ENCODE measurements around the gene PLA2G15. TPM values are rescaled to one million over a fixed set of nuclear protein-coding genes. Genes with fewer than 3 reads are reported as not detected.

PLA2G15 gene
- total and polyA plus RNA-seq, 2 of the 13 experiments (the other 11 are each of a cell fraction or from before 2014, with no cell fraction given), result 14.4 to 23.7 TPM

GRCh38 chr16:68257906-68258800 is 13.0 kb downstream of the PLA2G15 start (continued):
- TF ChIP-seq KIAA2018 (CRISPR knock-in tag; IDR thresholded peaks at IDR 0.05; ENCODE audit: borderline replicate concordance) (no peak), TBX3 (IDR thresholded peaks at IDR 0.05; ENCODE audit: borderline replicate concordance) (peak; percentile 41; the same call in 1 of the 2 replicates), ZMYM3 (CRISPR knock-in tag; IDR thresholded peaks at IDR 0.05) (peak; percentile 87), ZNF10 (CRISPR knock-in tag; IDR thresholded peaks at IDR 0.05; ENCODE audit: borderline replicate concordance, low read depth) (no peak), ZNF607 (CRISPR knock-in tag; IDR thresholded peaks at IDR 0.05; ENCODE audit: borderline replicate concordance) (peak; percentile 56; the same call in 1 of the 2 replicates), CREM (IDR thresholded peaks at IDR 0.05) (peak; percentile 56; the same call in 1 of the 2 replicates), CREM (CRISPR knock-in tag; IDR thresholded peaks at IDR 0.05) (no peak), ZSCAN12 (CRISPR knock-in tag; IDR thresholded peaks at IDR 0.05) (no peak), MIER3 (CRISPR knock-in tag; IDR thresholded peaks at IDR 0.05; ENCODE audit: borderline replicate concordance) (peak; percentile 57; the same call in 1 of the 2 replicates), PHF20 (CRISPR knock-in tag; IDR thresholded peaks at IDR 0.05) (peak; percentile 66), ELF3 (CRISPR knock-in tag; IDR thresholded peaks at IDR 0.05) (peak; percentile 99), BCL3 (CRISPR knock-in tag; IDR thresholded peaks at IDR 0.05) (peak; percentile 25; the same call in 1 of the 2 replicates), HIC2 (CRISPR knock-in tag; IDR thresholded peaks at IDR 0.05; ENCODE audit: low read depth) (peak; percentile 98), HDAC1 (CRISPR knock-in tag; IDR thresholded peaks at IDR 0.05) (peak; percentile 80; the same call in 1 of the 2 replicates), TFDP1 (CRISPR knock-in tag; IDR thresholded peaks at IDR 0.05; ENCODE audit: borderline replicate concordance) (peak; percentile 91), YEATS2 (CRISPR knock-in tag; IDR thresholded peaks at IDR 0.05; ENCODE audit: borderline replicate concordance) (peak; percentile 42; the same call in 1 of the 2 replicates)

All from HepG2 (cell line).